ENCODE measurements around the gene PPP2R5E. TPM values are rescaled to one million over a fixed set of nuclear protein-coding genes. Genes with fewer than 3 reads are reported as not detected.

Gene PPP2R5E
- total and polyA plus RNA-seq, 4 donors, result 6.0 to 13.1 (median 8.4) TPM

DNA sequence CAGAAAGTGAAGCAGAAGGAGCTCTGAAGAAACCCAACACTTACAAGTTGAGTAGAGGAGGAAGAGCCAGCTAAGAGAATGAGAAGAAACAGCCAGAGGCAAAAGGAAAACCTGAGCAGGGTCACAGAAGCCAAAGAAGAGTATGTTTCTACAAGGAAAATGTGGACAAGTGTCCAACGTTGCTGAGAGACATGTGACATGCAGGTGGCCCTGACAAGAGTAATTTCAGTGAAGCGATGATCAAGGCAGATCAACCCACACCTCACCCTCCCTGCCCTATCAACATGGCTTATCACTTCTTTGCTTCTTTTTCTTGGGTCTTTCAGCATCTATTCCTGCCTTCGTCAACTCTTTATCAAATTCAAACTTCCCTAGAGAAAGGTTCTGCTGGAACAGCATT, 68.3 kb downstream of the PPP2R5E start:
- no peaks in the 10 kb centered on the region for H3K27me3 ChIP-seq (ENCODE audit: control insufficient read depth in 4 of 4, insufficient read depth in 4 of 4, low read length in 3 of 4)
- TF ChIP-seq, protein P1, sequence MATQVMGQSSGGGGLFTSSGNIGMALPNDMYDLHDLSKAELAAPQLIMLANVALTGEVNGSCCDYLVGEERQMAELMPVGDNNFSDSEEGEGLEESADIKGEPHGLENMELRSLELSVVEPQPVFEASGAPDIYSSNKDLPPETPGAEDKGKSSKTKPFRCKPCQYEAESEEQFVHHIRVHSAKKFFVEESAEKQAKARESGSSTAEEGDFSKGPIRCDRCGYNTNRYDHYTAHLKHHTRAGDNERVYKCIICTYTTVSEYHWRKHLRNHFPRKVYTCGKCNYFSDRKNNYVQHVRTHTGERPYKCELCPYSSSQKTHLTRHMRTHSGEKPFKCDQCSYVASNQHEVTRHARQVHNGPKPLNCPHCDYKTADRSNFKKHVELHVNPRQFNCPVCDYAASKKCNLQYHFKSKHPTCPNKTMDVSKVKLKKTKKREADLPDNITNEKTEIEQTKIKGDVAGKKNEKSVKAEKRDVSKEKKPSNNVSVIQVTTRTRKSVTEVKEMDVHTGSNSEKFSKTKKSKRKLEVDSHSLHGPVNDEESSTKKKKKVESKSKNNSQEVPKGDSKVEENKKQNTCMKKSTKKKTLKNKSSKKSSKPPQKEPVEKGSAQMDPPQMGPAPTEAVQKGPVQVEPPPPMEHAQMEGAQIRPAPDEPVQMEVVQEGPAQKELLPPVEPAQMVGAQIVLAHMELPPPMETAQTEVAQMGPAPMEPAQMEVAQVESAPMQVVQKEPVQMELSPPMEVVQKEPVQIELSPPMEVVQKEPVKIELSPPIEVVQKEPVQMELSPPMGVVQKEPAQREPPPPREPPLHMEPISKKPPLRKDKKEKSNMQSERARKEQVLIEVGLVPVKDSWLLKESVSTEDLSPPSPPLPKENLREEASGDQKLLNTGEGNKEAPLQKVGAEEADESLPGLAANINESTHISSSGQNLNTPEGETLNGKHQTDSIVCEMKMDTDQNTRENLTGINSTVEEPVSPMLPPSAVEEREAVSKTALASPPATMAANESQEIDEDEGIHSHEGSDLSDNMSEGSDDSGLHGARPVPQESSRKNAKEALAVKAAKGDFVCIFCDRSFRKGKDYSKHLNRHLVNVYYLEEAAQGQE (IDR thresholded peaks at IDR 0.05), result no peak
- TF ChIP-seq HNF4G (IDR thresholded peaks at IDR 0.05) (no peak), JUND (IDR thresholded peaks at IDR 0.05) (no peak)
- no peak overlapping the region for H3K27ac ChIP-seq (ENCODE audit: low read depth in 1 of 2, low read length in 2 of 2)
- DNase-seq (ENCODE audit: low spot score), result no peak
- H3K4me3 ChIP-seq (ENCODE audit: low read depth in 1 of 3, low read length in 3 of 3), result no peak overlapping the region
- H3K9ac ChIP-seq (ENCODE audit: low read depth in 1 of 2, low read length in 2 of 2), result no peak overlapping the region
- H3K36me3 ChIP-seq (ENCODE audit: control insufficient read depth in 4 of 4, insufficient read depth in 3 of 4, low read depth in 1 of 4, low read length in 3 of 4), result no peaks in the 10 kb centered on the region
- H3K4me1 ChIP-seq (ENCODE audit: control insufficient read depth in 4 of 4, insufficient read depth in 4 of 4, low read length in 3 of 4), result peaks cover 15 to 39% (median 22%) of the 10 kb centered on the region in 4 donors
- H3K9me3 ChIP-seq (ENCODE audit: control insufficient read depth in 4 of 4, low read length in 3 of 4), result no peaks in the 10 kb centered on the region
- 89% methylated on average over 3 of the region's 3 CpGs for WGBS

DNA sequence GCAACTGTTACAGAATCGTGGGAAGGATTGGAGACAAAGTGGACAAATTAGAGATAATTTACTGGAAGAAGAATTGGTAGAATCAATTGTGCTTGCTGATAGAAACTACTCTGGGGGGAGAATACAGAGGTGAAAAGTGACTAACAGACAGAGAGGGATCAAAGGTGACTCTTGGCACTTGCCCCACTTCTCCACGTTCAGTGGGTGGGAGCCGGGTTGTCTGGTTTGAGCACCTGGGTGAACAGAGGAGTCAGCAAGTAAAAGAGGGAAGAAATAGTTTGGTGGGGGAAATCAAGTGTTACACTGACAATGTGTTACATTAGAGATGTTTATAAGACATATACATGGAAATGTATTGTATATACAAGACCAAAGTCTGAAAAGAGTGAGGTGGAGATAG, 69.1 kb downstream of the PPP2R5E start:
- H3K9ac ChIP-seq (ENCODE audit: low read depth in 1 of 2, low read length in 2 of 2), result no peak overlapping the region
- no peak overlapping the region for H3K27ac ChIP-seq (ENCODE audit: low read depth in 1 of 2, low read length in 2 of 2)
- H3K27me3 ChIP-seq (ENCODE audit: control insufficient read depth in 4 of 4, insufficient read depth in 4 of 4, low read length in 3 of 4), result no peaks in the 10 kb centered on the region
- TF ChIP-seq GABPA (IDR thresholded peaks at IDR 0.05 in 1 of 2, conservative IDR thresholded peaks at IDR 0.05 in 1 of 2) (no peak), EGR1 (IDR thresholded peaks at IDR 0.05; ENCODE audit: low read depth in 2 of 2) (no peak), RAD21 (IDR thresholded peaks at IDR 0.05) (no peak), JUND (IDR thresholded peaks at IDR 0.05) (no peak), FOXA2 (IDR thresholded peaks at IDR 0.05) (no peak), RXRA (IDR thresholded peaks at IDR 0.05) (no peak), TAF1 (conservative IDR thresholded peaks at IDR 0.05) (no peak), HNF4G (IDR thresholded peaks at IDR 0.05) (no peak), SP1 (IDR thresholded peaks at IDR 0.05) (no peak), YY1 (IDR thresholded peaks at IDR 0.05) (no peak), NR2F2 (IDR thresholded peaks at IDR 0.05) (no peak), FOXA1 (IDR thresholded peaks at IDR 0.05) (no peak), HNF4A (conservative IDR thresholded peaks at IDR 0.05) (no peak)
- TF ChIP-seq, protein P2, sequence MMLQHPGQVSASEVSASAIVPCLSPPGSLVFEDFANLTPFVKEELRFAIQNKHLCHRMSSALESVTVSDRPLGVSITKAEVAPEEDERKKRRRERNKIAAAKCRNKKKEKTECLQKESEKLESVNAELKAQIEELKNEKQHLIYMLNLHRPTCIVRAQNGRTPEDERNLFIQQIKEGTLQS (IDR thresholded peaks at IDR 0.05), result no peak
- TF ChIP-seq, protein P3, sequence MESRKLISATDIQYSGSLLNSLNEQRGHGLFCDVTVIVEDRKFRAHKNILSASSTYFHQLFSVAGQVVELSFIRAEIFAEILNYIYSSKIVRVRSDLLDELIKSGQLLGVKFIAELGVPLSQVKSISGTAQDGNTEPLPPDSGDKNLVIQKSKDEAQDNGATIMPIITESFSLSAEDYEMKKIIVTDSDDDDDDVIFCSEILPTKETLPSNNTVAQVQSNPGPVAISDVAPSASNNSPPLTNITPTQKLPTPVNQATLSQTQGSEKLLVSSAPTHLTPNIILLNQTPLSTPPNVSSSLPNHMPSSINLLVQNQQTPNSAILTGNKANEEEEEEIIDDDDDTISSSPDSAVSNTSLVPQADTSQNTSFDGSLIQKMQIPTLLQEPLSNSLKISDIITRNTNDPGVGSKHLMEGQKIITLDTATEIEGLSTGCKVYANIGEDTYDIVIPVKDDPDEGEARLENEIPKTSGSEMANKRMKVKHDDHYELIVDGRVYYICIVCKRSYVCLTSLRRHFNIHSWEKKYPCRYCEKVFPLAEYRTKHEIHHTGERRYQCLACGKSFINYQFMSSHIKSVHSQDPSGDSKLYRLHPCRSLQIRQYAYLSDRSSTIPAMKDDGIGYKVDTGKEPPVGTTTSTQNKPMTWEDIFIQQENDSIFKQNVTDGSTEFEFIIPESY (IDR thresholded peaks at IDR 0.05), result no peak
- TF ChIP-seq, protein P4, sequence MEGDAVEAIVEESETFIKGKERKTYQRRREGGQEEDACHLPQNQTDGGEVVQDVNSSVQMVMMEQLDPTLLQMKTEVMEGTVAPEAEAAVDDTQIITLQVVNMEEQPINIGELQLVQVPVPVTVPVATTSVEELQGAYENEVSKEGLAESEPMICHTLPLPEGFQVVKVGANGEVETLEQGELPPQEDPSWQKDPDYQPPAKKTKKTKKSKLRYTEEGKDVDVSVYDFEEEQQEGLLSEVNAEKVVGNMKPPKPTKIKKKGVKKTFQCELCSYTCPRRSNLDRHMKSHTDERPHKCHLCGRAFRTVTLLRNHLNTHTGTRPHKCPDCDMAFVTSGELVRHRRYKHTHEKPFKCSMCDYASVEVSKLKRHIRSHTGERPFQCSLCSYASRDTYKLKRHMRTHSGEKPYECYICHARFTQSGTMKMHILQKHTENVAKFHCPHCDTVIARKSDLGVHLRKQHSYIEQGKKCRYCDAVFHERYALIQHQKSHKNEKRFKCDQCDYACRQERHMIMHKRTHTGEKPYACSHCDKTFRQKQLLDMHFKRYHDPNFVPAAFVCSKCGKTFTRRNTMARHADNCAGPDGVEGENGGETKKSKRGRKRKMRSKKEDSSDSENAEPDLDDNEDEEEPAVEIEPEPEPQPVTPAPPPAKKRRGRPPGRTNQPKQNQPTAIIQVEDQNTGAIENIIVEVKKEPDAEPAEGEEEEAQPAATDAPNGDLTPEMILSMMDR (IDR thresholded peaks at IDR 0.05; ENCODE audit: low read depth, low read length, missing input control), result no peak
- TF ChIP-seq, protein P1 (IDR thresholded peaks at IDR 0.05), result no peak
- H3K36me3 ChIP-seq (ENCODE audit: control insufficient read depth in 4 of 4, insufficient read depth in 3 of 4, low read depth in 1 of 4, low read length in 3 of 4), result no peaks in the 10 kb centered on the region
- H3K4me1 ChIP-seq (ENCODE audit: control insufficient read depth in 4 of 4, insufficient read depth in 4 of 4, low read length in 3 of 4), result peaks cover 15 to 38% (median 21%) of the 10 kb centered on the region in 4 donors
- H3K9me3 ChIP-seq (ENCODE audit: control insufficient read depth in 4 of 4, low read length in 3 of 4), result no peaks in the 10 kb centered on the region
- 65% methylated on average over 3 of the region's 3 CpGs for WGBS
- no peak for DNase-seq (ENCODE audit: low spot score)
- H3K4me3 ChIP-seq (ENCODE audit: low read depth in 1 of 3, low read length in 3 of 3), result no peak overlapping the region

Measured in liver (tissue), 9 donors.